ENCODE measurements around the gene VARS2.

DNA sequence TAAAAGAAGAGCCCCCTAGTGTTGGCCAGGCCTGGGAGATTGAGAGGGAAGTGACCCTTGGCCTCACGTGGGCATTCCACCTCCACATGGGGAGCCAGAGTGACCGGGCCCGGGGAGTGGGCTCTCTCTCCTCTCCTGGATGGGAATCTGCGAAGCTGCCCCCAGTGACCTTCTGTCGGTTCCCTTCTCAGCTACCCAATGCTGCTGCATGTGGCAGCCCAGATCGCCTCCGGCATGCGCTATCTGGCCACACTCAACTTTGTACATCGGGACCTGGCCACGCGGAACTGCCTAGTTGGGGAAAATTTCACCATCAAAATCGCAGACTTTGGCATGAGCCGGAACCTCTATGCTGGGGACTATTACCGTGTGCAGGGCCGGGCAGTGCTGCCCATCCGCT, 16.2 kb upstream of the VARS2 start:
- TF ChIP-seq CTCF (IDR thresholded peaks at IDR 0.05; ENCODE audit: low read depth, low read length) (no peak), POLR2A (IDR thresholded peaks at IDR 0.05; ENCODE audit: extremely low read depth, insufficient read length) (no peak), MYC (IDR thresholded peaks at IDR 0.05; ENCODE audit: low read depth, low read length) (no peak)
- TF ChIP-seq, protein P1, sequence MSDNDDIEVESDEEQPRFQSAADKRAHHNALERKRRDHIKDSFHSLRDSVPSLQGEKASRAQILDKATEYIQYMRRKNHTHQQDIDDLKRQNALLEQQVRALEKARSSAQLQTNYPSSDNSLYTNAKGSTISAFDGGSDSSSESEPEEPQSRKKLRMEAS (IDR thresholded peaks at IDR 0.05; ENCODE audit: low read depth, low read length) = no peak

All from NB4 (cell line).